ENCODE data around the gene ACBD5. TPM values are rescaled to one million over a fixed set of nuclear protein-coding genes. Genes with fewer than 3 reads are reported as not detected.
A peak's percentile ranks its signal among the peaks of the same experiment; 100 is the strongest.
"Not testable (repeated sequence)": the region's sequence is repeated elsewhere in the genome, so short reads cannot be mapped to it uniquely, and the experiment has no call there.

Gene ACBD5
- total RNA-seq, 1 donor from 2014 or later: 27.4 TPM

- ATAC-seq: no peak
- H3K9me3 ChIP-seq: no peaks in the 10 kb centered on the region
Observed at GRCh38 chr10:27242473-27242950, 1.9 kb upstream of the ACBD5 start.

GRCh38 chr10:27241652-27242472 is 1.3 kb upstream of the ACBD5 start:
- H3K4me1 ChIP-seq: peaks cover 20% of the 10 kb centered on the region
- intact Hi-C loops (cut with DNase I): no loop called here
- H3K27me3 ChIP-seq: no peaks in the 10 kb centered on the region
- peak overlapping the region; percentile 97 for H3K27ac ChIP-seq
- H3K36me3 ChIP-seq: no peaks in the 10 kb centered on the region
- peak; percentile 97 for DNase-seq
- peak; percentile 29 for TF ChIP-seq CTCF (IDR thresholded peaks at IDR 0.05)
- peak overlapping the region; percentile 83 for H3K4me3 ChIP-seq
- peak; percentile 91 for ATAC-seq
- H3K9me3 ChIP-seq: no peaks in the 10 kb centered on the region

More at GRCh38 chr10:27242473-27242950, 1.9 kb upstream of the ACBD5 start:
- H3K27me3 ChIP-seq: no peaks in the 10 kb centered on the region
- peaks cover 16% of the 10 kb centered on the region for H3K4me1 ChIP-seq
- H3K4me3 ChIP-seq: peak overlapping the region; percentile 83
- DNase-seq: no peak
- H3K27ac ChIP-seq: peak overlapping the region; percentile 97
- TF ChIP-seq CTCF (IDR thresholded peaks at IDR 0.05): no peak
- intact Hi-C loops (cut with DNase I): no loop called here
- H3K36me3 ChIP-seq: no peaks in the 10 kb centered on the region

GRCh38 chr10:27241010-27241651 is 534 bp upstream of the ACBD5 start:
- intact Hi-C loops (cut with DNase I): no loop called here
- no peak for TF ChIP-seq CTCF (IDR thresholded peaks at IDR 0.05)
- DNase-seq (peak; percentile 71), ATAC-seq (peak; percentile 5)
- Histone ChIP-seq H3K36me3 (no peaks in the 10 kb centered on the region), H3K27me3 (no peaks in the 10 kb centered on the region), H3K27ac (peak overlapping the region; percentile 97), H3K4me3 (peak overlapping the region; percentile 83), H3K4me1 (peaks cover 20% of the 10 kb centered on the region), H3K9me3 (no peaks in the 10 kb centered on the region)

- H3K4me3 ChIP-seq; H3K27me3 ChIP-seq; H3K27ac ChIP-seq; DNase-seq; ATAC-seq; H3K9me3 ChIP-seq; H3K36me3 ChIP-seq; intact Hi-C loops (cut with DNase I): not testable (repeated sequence)
- peaks cover 20% of the 10 kb centered on the region for H3K4me1 ChIP-seq
Observed at GRCh38 chr10:27237531-27237930, 3.1 kb downstream of the ACBD5 start.

- intact Hi-C loops (cut with DNase I); DNase-seq; H3K27ac ChIP-seq; ATAC-seq; H3K27me3 ChIP-seq; H3K4me3 ChIP-seq; H3K9me3 ChIP-seq: not testable (repeated sequence)
- H3K4me1 ChIP-seq: peaks cover 20% of the 10 kb centered on the region
- H3K36me3 ChIP-seq: peaks cover 13% of the 10 kb centered on the region
Observed at GRCh38 chr10:27236589-27237128, 3.9 kb downstream of the ACBD5 start.

- Histone ChIP-seq H3K9me3 (no peaks in the 10 kb centered on the region), H3K4me1 (peaks cover 17% of the 10 kb centered on the region), H3K36me3 (peaks cover 23% of the 10 kb centered on the region)
Observed at GRCh38 chr10:27235706-27236105, 4.9 kb downstream of the ACBD5 start.

More at GRCh38 chr10:27235706-27236105, 4.9 kb downstream of the ACBD5 start:
- intact Hi-C loops (cut with DNase I): no loop called here
- Histone ChIP-seq H3K4me3 (no peak overlapping the region), H3K27ac (no peak overlapping the region), H3K27me3 (no peaks in the 10 kb centered on the region)
- no peak for DNase-seq
- no peak for TF ChIP-seq CTCF (IDR thresholded peaks at IDR 0.05)
- ATAC-seq: no peak

All from upper lobe of right lung (tissue), 1 donor.